Measurements from ENCODE around the gene COPB2.

COPB2 gene

GRCh38 chr3:139327861-139328260 lies 61.6 kb downstream of the COPB2 start:
- DNase-seq (ENCODE audit: low read depth): no peak

GRCh38 chr3:139327231-139327630 lies 62.2 kb downstream of the COPB2 start:
- DNase-seq (ENCODE audit: low read depth): no peak

- no peak for DNase-seq (ENCODE audit: low read depth)
Measured at GRCh38 chr3:139326707-139327106, 62.7 kb downstream of the COPB2 start.

- DNase-seq (ENCODE audit: low read depth): no peak
Measured at GRCh38 chr3:139326131-139326530, 63.3 kb downstream of the COPB2 start.

- DNase-seq (ENCODE audit: low read depth): no peak
Measured at GRCh38 chr3:139325551-139325950, 63.9 kb downstream of the COPB2 start.

GRCh38 chr3:139324456-139324855 lies 65.0 kb downstream of the COPB2 start:
- no peak for DNase-seq (ENCODE audit: low read depth)

GRCh38 chr3:139323146-139323545 lies 66.3 kb downstream of the COPB2 start:
- no peak for DNase-seq (ENCODE audit: low read depth)

GRCh38 chr3:139322346-139322745 lies 67.1 kb downstream of the COPB2 start:
- no peak for DNase-seq (ENCODE audit: low read depth)

- no peak for DNase-seq (ENCODE audit: low read depth)
Measured at GRCh38 chr3:139320551-139321309, 68.7 kb downstream of the COPB2 start.

- DNase-seq (ENCODE audit: low read depth): no peak
Measured at GRCh38 chr3:139319428-139320402, 69.7 kb downstream of the COPB2 start.

- no peak for DNase-seq (ENCODE audit: low read depth)
Measured at GRCh38 chr3:139318826-139319225, 70.6 kb downstream of the COPB2 start.

GRCh38 chr3:139318431-139318816 lies 71.0 kb downstream of the COPB2 start:
- no peak for DNase-seq (ENCODE audit: low read depth)

GRCh38 chr3:139317660-139318430 lies 71.6 kb downstream of the COPB2 start:
- no peak for DNase-seq (ENCODE audit: low read depth)

- DNase-seq (ENCODE audit: low read depth): no peak
Measured at GRCh38 chr3:139317215-139317614, 72.2 kb downstream of the COPB2 start.

GRCh38 chr3:139313921-139314320 lies 75.5 kb downstream of the COPB2 start:
- DNase-seq (ENCODE audit: low read depth): no peak

- no peak for DNase-seq (ENCODE audit: low read depth)
Measured at GRCh38 chr3:139312959-139313358, 76.5 kb downstream of the COPB2 start.

- no peak for DNase-seq (ENCODE audit: low read depth)
Measured at GRCh38 chr3:139312416-139312815, 77.0 kb downstream of the COPB2 start.

GRCh38 chr3:139311557-139311956 lies 77.9 kb downstream of the COPB2 start:
- no peak for DNase-seq (ENCODE audit: low read depth)

- no peak for DNase-seq (ENCODE audit: low read depth)
Measured at GRCh38 chr3:139310474-139310933, 78.9 kb downstream of the COPB2 start.

GRCh38 chr3:139309880-139310279 lies 79.6 kb downstream of the COPB2 start:
- DNase-seq (ENCODE audit: low read depth): no peak

GRCh38 chr3:139309061-139309591 lies 80.3 kb downstream of the COPB2 start:
- no peak for DNase-seq (ENCODE audit: low read depth)

- no peak for DNase-seq (ENCODE audit: low read depth)
Measured at GRCh38 chr3:139308560-139308959, 80.9 kb downstream of the COPB2 start.
